NB4 (cell line): Measurements from ENCODE around the gene SHTN1.
A peak's percentile ranks its signal among the peaks of the same experiment; 100 is the strongest.

Source experiments
- DNase-seq: peaks from one replicate; pipeline ENCODE4 v3.0.0; 2010; ENCODE audit warnings: low read depth
- H3K4me3 ChIP-seq: one replicate; pipeline ENCODE4 v1.5.1; 2011; ENCODE audit warnings: mild to moderate bottlenecking, low read depth, low read length, moderate library complexity
- MYC ChIP-seq: IDR thresholded peaks from 2 replicates; pipeline ENCODE4 v1.6.1; 2011; ENCODE audit warnings: low read depth, low read length
- POLR2A ChIP-seq: IDR thresholded peaks from 2 replicates; pipeline ENCODE4 v1.6.1; 2011; ENCODE audit warnings: mild to moderate bottlenecking; ENCODE audit not compliant: insufficient read length; ENCODE audit errors: extremely low read depth
- TF ChIP-seq, protein P1 (sequence below): IDR thresholded peaks from one replicate; pipeline ENCODE4 v1.5.1; 2012; ENCODE audit warnings: low read depth, low read length
- TF ChIP-seq, protein P2 (sequence below): IDR thresholded peaks from 2 replicates; pipeline ENCODE4 v1.6.1; 2011; ENCODE audit warnings: low read depth, low read length

Gene SHTN1, protein sequence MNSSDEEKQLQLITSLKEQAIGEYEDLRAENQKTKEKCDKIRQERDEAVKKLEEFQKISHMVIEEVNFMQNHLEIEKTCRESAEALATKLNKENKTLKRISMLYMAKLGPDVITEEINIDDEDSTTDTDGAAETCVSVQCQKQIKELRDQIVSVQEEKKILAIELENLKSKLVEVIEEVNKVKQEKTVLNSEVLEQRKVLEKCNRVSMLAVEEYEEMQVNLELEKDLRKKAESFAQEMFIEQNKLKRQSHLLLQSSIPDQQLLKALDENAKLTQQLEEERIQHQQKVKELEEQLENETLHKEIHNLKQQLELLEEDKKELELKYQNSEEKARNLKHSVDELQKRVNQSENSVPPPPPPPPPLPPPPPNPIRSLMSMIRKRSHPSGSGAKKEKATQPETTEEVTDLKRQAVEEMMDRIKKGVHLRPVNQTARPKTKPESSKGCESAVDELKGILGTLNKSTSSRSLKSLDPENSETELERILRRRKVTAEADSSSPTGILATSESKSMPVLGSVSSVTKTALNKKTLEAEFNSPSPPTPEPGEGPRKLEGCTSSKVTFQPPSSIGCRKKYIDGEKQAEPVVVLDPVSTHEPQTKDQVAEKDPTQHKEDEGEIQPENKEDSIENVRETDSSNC

DNA sequence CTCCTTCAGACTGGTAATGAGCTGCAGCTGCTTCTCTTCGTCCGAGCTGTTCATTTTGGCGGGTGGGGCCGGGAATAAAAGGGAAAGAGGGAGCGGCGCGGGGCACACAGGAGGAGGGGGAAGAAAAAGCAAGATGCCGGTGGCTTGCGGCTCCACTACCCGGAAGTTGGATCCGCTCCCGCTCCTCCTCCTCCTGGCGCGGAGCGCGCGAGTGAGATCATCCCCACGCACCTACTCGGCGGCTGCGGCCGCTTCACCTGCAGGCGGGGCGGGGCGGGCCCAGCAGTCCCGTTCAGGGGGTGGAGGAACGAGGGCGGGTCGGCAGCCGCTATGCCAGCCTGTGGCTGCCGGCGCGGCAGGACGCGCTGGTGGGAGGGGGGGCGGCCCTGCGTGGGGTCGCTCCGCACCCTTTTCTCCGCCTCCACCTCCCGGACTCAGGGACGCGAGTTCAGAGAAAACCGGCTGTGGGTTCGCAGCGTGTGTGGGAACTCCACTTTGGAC is at the start of gene SHTN1:
TSS of gene SHTN1 (minus strand) at position 162 of the 501 bp plus-strand sequence. CDS start at position 54, 108 bp downstream.
- peak within 1 kb of the TSS; percentile 7 for H3K4me3 ChIP-seq
- TF ChIP-seq, protein P1, sequence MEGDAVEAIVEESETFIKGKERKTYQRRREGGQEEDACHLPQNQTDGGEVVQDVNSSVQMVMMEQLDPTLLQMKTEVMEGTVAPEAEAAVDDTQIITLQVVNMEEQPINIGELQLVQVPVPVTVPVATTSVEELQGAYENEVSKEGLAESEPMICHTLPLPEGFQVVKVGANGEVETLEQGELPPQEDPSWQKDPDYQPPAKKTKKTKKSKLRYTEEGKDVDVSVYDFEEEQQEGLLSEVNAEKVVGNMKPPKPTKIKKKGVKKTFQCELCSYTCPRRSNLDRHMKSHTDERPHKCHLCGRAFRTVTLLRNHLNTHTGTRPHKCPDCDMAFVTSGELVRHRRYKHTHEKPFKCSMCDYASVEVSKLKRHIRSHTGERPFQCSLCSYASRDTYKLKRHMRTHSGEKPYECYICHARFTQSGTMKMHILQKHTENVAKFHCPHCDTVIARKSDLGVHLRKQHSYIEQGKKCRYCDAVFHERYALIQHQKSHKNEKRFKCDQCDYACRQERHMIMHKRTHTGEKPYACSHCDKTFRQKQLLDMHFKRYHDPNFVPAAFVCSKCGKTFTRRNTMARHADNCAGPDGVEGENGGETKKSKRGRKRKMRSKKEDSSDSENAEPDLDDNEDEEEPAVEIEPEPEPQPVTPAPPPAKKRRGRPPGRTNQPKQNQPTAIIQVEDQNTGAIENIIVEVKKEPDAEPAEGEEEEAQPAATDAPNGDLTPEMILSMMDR = no peak
- TF ChIP-seq, protein P2, sequence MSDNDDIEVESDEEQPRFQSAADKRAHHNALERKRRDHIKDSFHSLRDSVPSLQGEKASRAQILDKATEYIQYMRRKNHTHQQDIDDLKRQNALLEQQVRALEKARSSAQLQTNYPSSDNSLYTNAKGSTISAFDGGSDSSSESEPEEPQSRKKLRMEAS = no peak
- TF ChIP-seq MYC = no peak
- TF ChIP-seq POLR2A = no peak

DNA sequence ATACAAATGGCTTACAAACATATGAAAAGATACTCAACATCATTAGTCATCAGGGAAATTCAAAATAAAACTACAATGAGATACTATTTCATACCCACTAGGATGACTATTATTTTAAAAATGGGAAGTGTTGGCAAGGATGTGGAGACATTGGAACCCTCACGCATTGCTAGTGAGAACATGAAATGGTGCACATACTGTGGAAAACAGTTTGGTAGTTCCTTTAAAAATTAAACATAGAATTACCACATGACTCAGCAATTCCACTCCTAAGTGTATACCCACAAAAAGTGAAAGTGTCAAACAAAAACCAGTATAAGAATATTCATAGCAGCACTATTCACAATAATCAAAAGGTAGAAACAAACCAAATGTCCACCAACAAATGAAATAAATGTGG is 48.5 kb upstream of the SHTN1 start:
- no peak overlapping the region for H3K4me3 ChIP-seq
- DNase-seq = no peak
- TF ChIP-seq MYC = no peak
- TF ChIP-seq, protein P2 = no peak
- no peak for TF ChIP-seq POLR2A
- TF ChIP-seq, protein P1 = no peak

More for the DNA sequence above, at the start of gene SHTN1:
- peak; percentile 7 for DNase-seq

DNA sequence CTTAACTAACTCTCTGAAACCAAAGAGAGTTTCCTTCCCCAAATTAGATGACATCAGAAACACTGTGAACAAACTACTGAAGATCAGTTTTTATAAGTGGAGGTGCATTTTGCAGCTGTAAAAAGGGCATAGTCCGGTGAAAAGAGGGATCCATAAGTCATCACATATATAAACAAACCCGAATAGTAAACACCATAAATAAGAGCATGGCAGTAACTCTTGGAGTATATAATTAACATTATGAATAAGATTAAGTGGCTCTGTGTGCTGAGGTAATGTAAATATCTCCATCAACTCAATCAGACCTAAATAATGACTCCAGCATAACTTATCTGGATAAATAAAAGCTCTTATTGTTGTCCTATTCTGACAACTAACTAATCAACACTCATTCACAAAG is 43.0 kb upstream of the SHTN1 start:
- H3K4me3 ChIP-seq = no peak overlapping the region
- TF ChIP-seq MYC (no peak), POLR2A (no peak)
- TF ChIP-seq, protein P1 = no peak
- TF ChIP-seq, protein P2 = no peak
- no peak for DNase-seq

DNA sequence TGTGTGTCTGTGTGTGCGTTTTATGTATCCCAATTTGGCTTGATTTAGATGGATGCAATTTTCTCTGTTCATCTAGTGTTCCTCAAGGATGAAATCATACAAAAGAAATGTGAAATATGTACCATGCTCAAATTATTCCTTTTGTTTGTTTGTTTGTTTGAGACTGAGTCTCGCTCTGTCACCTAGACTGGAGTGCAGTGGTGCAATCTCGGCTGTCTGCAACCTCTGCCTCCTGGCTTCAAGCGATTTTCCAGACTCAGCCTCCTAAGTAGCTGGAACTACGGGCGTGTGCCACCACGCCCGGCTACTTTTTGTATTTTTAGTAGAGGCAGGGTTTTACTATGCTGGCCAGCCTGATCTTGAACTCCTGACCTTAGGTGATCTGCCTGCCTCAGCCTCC is 11.3 kb upstream of the SHTN1 start:
- DNase-seq = no peak
- TF ChIP-seq, protein P2 = no peak
- no peak for TF ChIP-seq POLR2A
- TF ChIP-seq, protein P1 = no peak
- no peak for TF ChIP-seq MYC
- H3K4me3 ChIP-seq = no peak overlapping the region

DNA sequence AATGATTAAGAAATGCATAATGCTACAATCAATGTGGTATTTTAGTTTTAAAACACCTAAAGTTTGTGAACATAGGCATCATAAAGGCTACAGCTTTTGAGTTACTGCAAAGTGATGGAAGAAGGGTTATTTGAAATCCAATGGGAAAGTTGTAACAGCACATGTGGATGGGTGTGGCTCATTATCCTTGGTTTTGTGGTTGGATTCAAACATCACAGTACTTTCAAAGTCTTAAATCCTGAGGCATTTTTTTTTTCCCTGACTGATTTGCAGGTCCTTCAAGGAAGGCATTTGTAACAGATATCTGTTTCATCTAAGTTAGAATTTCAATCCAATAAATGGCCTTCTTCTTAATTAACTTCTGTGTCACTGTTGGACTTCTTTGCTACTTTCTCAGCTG is 9.8 kb upstream of the SHTN1 start:
- TF ChIP-seq POLR2A (no peak), MYC (no peak)
- TF ChIP-seq, protein P1 = no peak
- TF ChIP-seq, protein P2 = no peak
- no peak overlapping the region for H3K4me3 ChIP-seq
- DNase-seq = no peak
